EH (cell line): ENCODE measurements around the gene CORO6.

ENCODE experiments used
- DNase-seq: peaks from one replicate; pipeline ENCODE4 v3.0.0-alpha.2; 2015; ENCODE audit warnings: low read depth

Gene CORO6

GRCh38 chr17:29577001-29577370 is 45.7 kb downstream of the CORO6 start:
- no peak for DNase-seq

- DNase-seq: no peak
Measured at GRCh38 chr17:29576214-29577000, 46.3 kb downstream of the CORO6 start.

- DNase-seq: no peak
Measured at GRCh38 chr17:29575511-29576213, 47.0 kb downstream of the CORO6 start.

GRCh38 chr17:29574732-29575510 is 47.8 kb downstream of the CORO6 start:
- DNase-seq: no peak

DNA sequence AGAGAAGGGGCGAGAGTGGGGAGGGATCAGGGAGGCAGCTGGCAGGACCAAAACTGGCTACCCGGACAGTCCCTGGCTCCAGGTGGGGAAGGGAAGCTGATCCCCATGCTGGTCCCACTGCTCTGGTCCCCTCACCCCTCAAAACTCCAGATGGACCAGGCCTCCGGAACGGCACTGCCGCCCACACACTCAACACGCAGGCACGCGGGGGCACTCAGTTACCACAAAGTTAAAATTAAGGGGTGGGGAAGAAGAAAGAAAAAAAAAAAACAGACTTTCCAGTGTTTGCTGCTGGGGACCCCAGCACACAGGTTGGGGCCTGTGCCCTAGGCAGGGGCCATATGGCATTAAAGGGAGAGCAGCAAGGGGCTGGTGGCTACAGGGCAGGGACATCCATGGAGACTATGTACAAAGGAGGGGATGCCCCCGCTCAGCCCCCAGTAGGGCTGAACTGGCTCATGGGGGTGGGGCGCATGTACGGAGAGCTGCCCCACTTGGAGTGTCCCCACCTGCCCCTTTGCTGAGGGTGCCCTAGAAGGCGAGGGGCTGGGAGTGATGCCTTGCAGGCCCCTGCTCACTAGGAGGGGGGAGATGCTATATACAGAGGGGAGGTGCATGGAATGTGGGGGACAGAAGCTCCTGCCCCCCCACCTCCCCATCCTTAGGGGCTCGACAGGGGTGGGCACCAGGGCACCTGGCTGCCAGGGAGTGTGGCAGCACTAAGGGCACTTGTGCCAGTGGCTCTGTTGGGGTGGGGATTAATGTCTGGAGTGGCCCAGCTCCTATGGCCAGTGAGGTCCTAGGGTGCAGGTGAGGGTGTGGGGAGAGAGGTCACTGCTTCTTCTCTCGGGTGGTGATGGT is 48.6 kb downstream of the CORO6 start:
- no peak for DNase-seq

DNA sequence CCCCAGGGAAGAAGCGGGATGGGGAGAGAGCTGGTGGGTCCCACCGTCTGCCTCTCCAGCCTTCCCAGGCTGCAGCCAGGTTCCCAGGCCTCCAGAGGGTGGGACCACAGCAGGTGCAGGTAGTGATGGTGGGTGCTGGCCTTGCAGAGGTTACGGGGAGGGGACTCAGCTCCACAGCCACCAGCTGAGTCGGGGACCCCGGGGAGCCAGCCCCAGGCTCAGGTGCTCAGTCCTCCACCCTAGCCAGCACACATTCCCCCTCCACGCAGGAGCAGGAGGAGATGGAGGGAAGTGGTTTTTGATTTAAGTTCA is 49.2 kb downstream of the CORO6 start:
- no peak for DNase-seq

DNA sequence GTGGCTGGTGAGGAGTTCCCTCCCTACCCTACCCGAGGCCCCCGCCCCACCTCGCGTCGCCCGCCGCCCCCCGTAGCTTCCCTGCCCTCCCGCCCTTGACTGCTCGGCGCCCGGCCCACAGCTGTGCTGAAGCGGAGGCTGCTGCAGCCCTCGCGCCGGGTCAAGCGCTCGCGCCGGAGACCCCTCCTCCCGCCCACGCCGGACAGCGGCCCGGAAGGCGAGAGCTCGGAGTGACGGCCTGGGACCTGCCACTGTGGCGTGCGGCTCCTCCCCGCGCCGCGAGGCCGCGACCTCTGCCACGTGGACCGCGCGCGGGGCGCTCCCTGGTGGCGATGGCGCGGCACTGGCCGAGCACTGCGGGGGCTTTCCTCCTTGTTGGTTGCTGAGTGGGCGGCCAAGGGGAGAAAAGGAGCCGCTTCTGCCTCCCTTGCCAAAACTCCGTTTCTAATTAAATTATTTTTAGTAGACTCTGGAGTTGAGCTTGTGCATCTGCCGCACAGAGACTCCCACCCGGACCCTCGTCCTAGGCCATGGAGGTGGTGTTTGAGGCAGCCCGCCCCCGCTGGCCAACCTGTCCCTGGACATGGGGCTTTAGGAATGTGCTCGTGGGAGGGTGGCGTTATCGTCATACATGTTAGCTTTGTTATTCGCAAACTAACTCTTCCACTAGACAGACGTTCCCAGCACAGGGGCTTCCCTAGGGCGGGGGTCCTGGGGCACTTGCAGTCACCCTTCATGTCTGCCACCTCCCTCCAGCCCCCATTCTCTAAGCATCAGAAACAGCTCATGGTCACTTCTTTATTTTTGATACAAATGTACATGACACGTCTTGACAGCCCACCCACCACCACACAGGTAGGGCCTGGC is 49.8 kb downstream of the CORO6 start:
- DNase-seq: peak; percentile 58

DNA sequence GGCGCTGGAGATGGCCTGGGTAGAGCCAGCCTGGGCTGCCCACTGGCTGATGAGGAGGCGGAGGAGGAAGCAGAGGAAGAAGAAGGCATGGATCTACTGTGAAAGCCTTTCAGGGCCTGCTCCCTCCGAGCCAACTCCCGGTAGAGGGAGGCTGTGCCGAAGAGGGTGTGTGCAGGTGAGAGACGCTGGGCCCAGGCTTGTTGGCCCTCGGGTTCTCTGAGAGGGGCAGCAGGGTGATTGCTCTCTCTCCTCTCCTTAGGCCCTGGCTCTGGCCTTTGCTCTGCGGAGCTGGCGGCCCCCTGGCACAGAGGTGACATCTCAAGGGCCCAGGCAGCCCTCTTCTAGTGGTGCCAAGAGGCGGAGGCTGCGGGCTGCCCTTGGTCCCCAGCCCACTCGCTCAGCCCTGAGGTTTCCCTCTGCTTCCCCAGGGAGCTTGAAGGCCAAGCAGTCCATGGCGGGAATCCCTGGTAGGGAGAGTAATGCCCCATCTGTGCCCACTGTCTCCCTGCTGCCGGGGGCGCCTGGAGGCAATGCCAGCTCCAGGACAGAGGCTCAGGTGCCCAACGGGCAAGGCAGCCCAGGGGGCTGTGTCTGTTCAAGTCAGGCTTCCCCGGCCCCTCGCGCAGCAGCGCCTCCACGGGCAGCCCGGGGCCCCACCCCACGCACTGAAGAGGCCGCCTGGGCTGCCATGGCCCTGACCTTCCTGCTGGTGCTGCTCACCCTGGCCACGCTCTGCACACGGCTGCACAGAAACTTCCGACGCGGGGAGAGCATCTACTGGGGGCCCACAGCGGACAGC is 50.6 kb downstream of the CORO6 start:
- no peak for DNase-seq

- no peak for DNase-seq
Measured at GRCh38 chr17:29571486-29571882, 51.2 kb downstream of the CORO6 start.

GRCh38 chr17:29570521-29570920 is 52.2 kb downstream of the CORO6 start:
- DNase-seq: no peak

- DNase-seq: peak; percentile 69
Measured at GRCh38 chr17:29569245-29569950, 53.3 kb downstream of the CORO6 start.

GRCh38 chr17:29568331-29569244 is 54.1 kb downstream of the CORO6 start, which contains the start of gene TP53I13:
Gene TP53I13, plus strand, starts transcription at chr17:29568701. Its CDS starts 58 bp downstream, at chr17:29568759.
- DNase-seq: peak; percentile 79

GRCh38 chr17:29567554-29568330 is 55.0 kb downstream of the CORO6 start:
- DNase-seq: peak; percentile 65

DNA sequence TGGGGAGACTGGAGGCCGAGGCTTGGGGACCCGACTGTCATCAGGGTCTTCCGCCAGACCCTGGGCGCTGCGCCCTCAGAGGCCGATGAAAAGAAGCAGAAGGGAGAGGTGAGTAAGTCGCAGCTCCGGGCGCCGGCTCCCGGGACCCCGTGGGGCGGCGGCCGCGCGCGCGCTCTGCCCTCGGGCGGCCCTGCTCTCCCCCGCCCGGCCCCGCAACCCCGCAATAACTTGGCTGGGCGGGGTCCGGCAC is 55.5 kb downstream of the CORO6 start:
- no peak for DNase-seq

- DNase-seq: peak; percentile 75
Measured at GRCh38 chr17:29566473-29567303, 56.0 kb downstream of the CORO6 start, which contains the start of gene ABHD15. Gene ABHD15, minus strand, starts transcription at chr17:29567037. Its CDS starts 71 bp downstream, at chr17:29566966.

- DNase-seq: no peak
Measured at GRCh38 chr17:29565643-29566472, 56.9 kb downstream of the CORO6 start.
